Smooth muscle cell (in vitro differentiated cells): ENCODE data around the gene RNF207. TPM values are rescaled to one million over a fixed set of nuclear protein-coding genes. Genes with fewer than 3 reads are reported as not detected.

Experiments
- DNase-seq: peaks from one replicate; lab custom pipeline; 2025; ENCODE audit not compliant: unreplicated experiment; lab: John Stamatoyannopoulos, UW
- H2AFZ ChIP-seq: fragments of 200-600 bp; sonication (generic); 2 replicates; pipeline ENCODE4 v1.6.0; 2016; ENCODE audit warnings: antibody characterized with exemption, low read depth, mild to moderate bottlenecking
- H3F3A ChIP-seq: fragments of 200-600 bp; sonication (generic); 2 replicates; pipeline ENCODE4 v1.6.0; 2017; ENCODE audit warnings: antibody characterized with exemption, low read depth
- H3K27ac ChIP-seq: fragments of 200-600 bp; sonication (generic); 2 replicates; pipeline ENCODE4 v1.5.1; 2016; ENCODE audit warnings: low read depth, mild to moderate bottlenecking
- H3K27me3 ChIP-seq: fragments of 200-600 bp; sonication (generic); 2 replicates; pipeline ENCODE4 v1.6.1; 2016; ENCODE audit warnings: low read depth, mild to moderate bottlenecking
- H3K36me3 ChIP-seq: fragments of 200-600 bp; sonication (generic); 2 replicates; pipeline ENCODE4 v1.5.1; 2016; ENCODE audit warnings: low read depth
- H3K4me1 ChIP-seq: fragments of 200-600 bp; sonication (generic); 2 replicates; pipeline ENCODE4 v1.5.1; 2016; ENCODE audit warnings: low read depth
- H3K4me2 ChIP-seq: fragments of 200-600 bp; sonication (generic); 2 replicates; pipeline ENCODE4 v1.6.0; 2016; ENCODE audit warnings: mild to moderate bottlenecking
- H3K4me3 ChIP-seq: fragments of 200-600 bp; sonication (generic); 2 replicates; pipeline ENCODE4 v1.5.1; 2016; ENCODE audit warnings: mild to moderate bottlenecking
- H3K79me2 ChIP-seq: fragments of 200-600 bp; sonication (generic); 2 replicates; pipeline ENCODE4 v1.6.0; 2016; ENCODE audit warnings: low read depth, mild to moderate bottlenecking
- H3K9ac ChIP-seq: fragments of 200-600 bp; sonication (generic); 2 replicates; pipeline ENCODE4 v1.6.0; 2016; ENCODE audit warnings: low read depth
- H3K9me3 ChIP-seq: fragments of 200-600 bp; sonication (generic); replicated peaks from 2 replicates; pipeline ENCODE4 v1.5.1; 2016; ENCODE audit warnings: low read depth
- H4K20me1 ChIP-seq: fragments of 200-600 bp; sonication (generic); 2 replicates; pipeline ENCODE4 v1.6.0; 2016; ENCODE audit warnings: low read depth
- WGBS: methylation state at CpG from one replicate; pipeline ENCODE4 v1.1.7; 2016; ENCODE audit warnings: low lambda C conversion rate; 5-methylcytosine and 5-hydroxymethylcytosine counted together
- polyA plus RNA-seq: library from polyadenylated mRNA; unstranded; fragments of >200 nt; fragmentation: Nextera tagmentation; extraction: Ambion mirVana; gene quantifications from 2 replicates; pipeline ENCODE4 v1.2.1, GENCODE V29; 2016
- total RNA-seq: library from RNA; depleted of rRNA; stranded (reverse); fragments of >200 nt; gene quantifications from 2 replicates; pipeline ENCODE4 v1.2.3, GENCODE V29; 2014
- TF ChIP-seq, protein P1 (sequence below): fragments of 200-600 bp; sonication (generic); IDR thresholded peaks from 2 replicates; pipeline ENCODE4 v1.5.1; 2017; ENCODE audit warnings: borderline replicate concordance, mild to moderate bottlenecking, antibody characterized with exemption; ENCODE audit not compliant: insufficient read depth, poor library complexity, severe bottlenecking

Gene RNF207
- total and polyA plus RNA-seq, 2 experiments from 2014 or later = 1.8 to 2.0 TPM

DNA sequence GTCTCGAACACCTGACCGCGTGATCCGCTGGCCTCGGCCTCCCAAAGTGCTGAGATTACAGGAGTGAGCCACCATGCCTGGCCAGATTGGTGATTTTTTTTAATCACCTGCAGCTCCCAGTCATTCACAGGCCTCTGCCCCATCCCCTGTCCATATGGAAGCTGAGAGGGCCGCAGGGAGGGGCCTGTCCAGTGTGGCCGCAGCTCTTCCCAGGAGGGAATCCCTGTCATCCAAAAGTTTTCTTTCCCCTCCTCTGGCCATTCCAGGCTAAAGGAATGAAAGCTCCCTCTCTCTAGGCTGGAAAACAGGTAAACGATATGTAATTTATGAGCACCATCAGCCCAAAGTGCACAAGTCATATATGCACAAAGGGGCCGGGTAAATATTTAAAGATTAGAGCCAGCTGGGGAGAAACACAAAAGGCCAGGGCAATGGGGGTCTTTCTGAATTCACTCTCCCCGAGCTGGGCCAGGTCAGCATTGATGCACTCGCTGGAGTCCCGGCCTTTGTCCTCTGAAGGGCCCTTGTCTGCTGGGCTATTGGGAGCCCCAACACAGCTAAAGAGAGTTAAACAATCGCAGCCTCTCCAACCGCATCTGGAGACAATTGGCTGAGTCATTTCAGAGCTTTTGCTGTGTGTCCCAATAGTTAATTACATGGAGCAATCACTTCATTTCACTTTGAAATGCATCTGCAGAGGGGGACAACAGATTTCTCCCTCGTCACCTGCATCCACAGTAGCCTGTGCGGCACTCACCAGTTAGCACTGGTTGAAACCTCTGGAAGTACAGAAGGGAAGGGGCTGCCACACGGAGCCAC lies 34.2 kb downstream of the RNF207 start:
- Histone ChIP-seq H3K4me2 (no peak overlapping the region), H3K9me3 (no peaks in the 10 kb centered on the region), H3K9ac (no peak overlapping the region), H3K27me3 (peaks cover 70% of the 10 kb centered on the region), H3K79me2 (peaks cover 2% of the 10 kb centered on the region), H3K36me3 (no peaks in the 10 kb centered on the region), H3K4me3 (no peak overlapping the region), H3K4me1 (peaks cover 23% of the 10 kb centered on the region), H2AFZ (no peak overlapping the region), H3F3A (no peaks in the 10 kb centered on the region), H3K27ac (no peak overlapping the region), H4K20me1 (no peaks in the 10 kb centered on the region)
- WGBS = 34% methylated on average over 17 of the region's 17 CpGs
- no peak for DNase-seq
- TF ChIP-seq, protein P1, sequence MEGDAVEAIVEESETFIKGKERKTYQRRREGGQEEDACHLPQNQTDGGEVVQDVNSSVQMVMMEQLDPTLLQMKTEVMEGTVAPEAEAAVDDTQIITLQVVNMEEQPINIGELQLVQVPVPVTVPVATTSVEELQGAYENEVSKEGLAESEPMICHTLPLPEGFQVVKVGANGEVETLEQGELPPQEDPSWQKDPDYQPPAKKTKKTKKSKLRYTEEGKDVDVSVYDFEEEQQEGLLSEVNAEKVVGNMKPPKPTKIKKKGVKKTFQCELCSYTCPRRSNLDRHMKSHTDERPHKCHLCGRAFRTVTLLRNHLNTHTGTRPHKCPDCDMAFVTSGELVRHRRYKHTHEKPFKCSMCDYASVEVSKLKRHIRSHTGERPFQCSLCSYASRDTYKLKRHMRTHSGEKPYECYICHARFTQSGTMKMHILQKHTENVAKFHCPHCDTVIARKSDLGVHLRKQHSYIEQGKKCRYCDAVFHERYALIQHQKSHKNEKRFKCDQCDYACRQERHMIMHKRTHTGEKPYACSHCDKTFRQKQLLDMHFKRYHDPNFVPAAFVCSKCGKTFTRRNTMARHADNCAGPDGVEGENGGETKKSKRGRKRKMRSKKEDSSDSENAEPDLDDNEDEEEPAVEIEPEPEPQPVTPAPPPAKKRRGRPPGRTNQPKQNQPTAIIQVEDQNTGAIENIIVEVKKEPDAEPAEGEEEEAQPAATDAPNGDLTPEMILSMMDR = no peak

GRCh38 chr1:6241107-6241886 lies 35.4 kb downstream of the RNF207 start:
- WGBS = 21% methylated on average over 33 of the region's 33 CpGs
- peak overlapping the region; percentile 76 for H3K4me2 ChIP-seq

DNA sequence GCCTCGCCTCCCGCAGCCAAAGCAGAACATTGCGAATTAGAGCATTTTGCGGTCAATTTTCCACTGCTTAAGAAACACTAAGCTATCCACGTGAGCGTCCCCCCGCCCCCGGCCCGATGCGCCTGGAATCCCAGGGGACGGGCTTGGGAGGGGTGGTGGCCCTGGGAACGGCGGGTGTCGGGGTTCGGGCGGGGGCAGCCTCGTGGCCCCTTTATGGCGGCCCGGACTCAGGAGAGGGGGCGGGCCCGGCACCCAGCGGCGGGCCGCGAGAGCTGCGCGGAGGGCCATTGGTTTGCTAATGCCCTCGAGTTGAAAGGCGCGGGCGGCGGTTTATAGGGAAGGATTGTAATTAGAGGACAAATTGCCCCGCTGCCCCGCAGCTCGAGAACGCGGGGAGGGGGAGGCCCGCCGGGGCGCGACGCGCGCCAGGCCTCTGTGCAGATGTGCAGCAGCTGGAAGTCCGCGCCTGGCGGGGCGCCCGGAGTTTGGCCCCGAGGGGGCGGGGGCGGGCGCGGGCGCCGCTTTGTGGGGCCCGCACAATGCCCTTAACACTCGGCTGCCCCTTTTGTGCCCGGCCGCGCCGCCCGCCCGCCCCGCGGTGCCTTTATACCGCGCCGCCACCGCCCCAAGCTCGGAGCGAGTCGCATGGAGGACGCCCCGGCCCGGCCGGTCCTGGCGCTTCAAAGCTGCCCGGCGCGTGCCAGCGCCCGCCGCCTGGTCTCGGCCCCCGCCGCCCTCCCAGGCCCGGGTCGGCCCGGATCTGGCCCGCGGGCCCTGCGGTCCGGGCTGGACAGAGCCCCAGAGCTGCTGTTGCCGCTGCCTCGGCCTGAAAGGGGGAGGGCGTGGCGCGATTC lies 36.2 kb downstream of the RNF207 start:
- H3K27ac ChIP-seq = no peak overlapping the region
- peaks cover 2% of the 10 kb centered on the region for H3F3A ChIP-seq
- TF ChIP-seq, protein P1 = no peak
- no peak overlapping the region for H3K9ac ChIP-seq
- WGBS = 2% methylated on average over 38 of the region's 99 CpGs
- H4K20me1 ChIP-seq = peaks cover 11% of the 10 kb centered on the region
- peak overlapping the region; percentile 28 for H3K4me3 ChIP-seq
- no peaks in the 10 kb centered on the region for H3K79me2 ChIP-seq
- peak overlapping the region; percentile 76 for H3K4me2 ChIP-seq
- H3K4me1 ChIP-seq = peaks cover 23% of the 10 kb centered on the region
- H2AFZ ChIP-seq = no peak overlapping the region
- H3K36me3 ChIP-seq = no peaks in the 10 kb centered on the region
- no peaks in the 10 kb centered on the region for H3K9me3 ChIP-seq
- DNase-seq = no peak
- peaks cover 87% of the 10 kb centered on the region for H3K27me3 ChIP-seq

More at GRCh38 chr1:6241107-6241886, 35.4 kb downstream of the RNF207 start:
- Histone ChIP-seq H3K9ac (no peak overlapping the region), H3K27me3 (peaks cover 81% of the 10 kb centered on the region), H3F3A (no peaks in the 10 kb centered on the region), H3K36me3 (no peaks in the 10 kb centered on the region), H3K4me3 (no peak overlapping the region), H3K9me3 (no peaks in the 10 kb centered on the region), H3K27ac (no peak overlapping the region), H3K79me2 (no peaks in the 10 kb centered on the region), H2AFZ (no peak overlapping the region), H4K20me1 (peaks cover 8% of the 10 kb centered on the region), H3K4me1 (peaks cover 23% of the 10 kb centered on the region)
- DNase-seq = no peak
- TF ChIP-seq, protein P1 = no peak
